NCI-H748 (cell line): ENCODE results near the gene IL18RAP.

Experiments
- DNase-seq: peaks from one replicate; lab custom pipeline; 2025; ENCODE audit not compliant: unreplicated experiment; lab: John Stamatoyannopoulos, UW

Gene IL18RAP

GRCh38 chr2:102422910-102423309 is at the start of gene IL18RAP:
IL18RAP (plus strand) TSS chr2:102423160; CDS start chr2:102423278, 118 bp downstream.
- DNase-seq, result no peak

GRCh38 chr2:102376052-102376591 is 46.8 kb upstream of the IL18RAP start:
- DNase-seq, result no peak

DNA sequence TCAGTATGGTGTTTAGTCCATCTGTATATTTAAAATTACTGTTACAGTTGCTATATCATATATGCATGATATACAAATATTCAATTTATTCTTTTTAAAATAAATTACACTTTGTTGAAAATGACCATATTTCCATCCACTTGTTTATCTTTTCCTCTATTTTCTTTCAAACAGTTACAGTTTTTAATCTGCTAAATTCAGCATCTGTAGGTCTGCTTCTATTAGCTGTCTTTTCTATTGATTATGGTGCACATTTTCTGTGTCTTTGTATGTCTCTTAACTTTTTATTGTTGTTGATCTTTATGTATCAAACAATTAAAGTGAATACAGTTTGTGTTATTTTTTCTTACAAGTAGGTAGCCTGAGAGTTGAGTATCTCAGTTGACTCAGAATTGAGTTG is 39.2 kb upstream of the IL18RAP start:
- no peak for DNase-seq

DNA sequence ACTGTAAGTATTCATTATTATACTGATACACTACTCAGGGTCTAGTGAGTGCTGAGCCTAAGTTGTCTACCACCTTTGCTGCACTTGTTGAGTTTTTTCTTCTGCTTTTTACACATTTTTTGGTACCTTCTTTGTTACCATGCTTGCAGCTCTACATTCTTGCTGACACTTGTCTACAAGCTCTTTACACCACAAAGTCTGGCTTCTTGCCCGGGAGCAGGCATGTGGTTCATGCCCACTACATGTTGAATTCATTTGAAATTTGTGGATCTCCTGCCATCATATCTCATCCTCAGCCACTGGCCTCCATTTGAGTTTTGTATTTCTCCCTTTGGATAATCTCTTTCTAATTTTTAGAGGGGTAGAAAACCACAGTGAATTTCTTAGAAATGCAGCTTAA is 37.4 kb upstream of the IL18RAP start:
- no peak for DNase-seq

- DNase-seq, result no peak
These were observed 37.0 kb upstream of the IL18RAP start for GRCh38 chr2:102386004-102386403.

DNA sequence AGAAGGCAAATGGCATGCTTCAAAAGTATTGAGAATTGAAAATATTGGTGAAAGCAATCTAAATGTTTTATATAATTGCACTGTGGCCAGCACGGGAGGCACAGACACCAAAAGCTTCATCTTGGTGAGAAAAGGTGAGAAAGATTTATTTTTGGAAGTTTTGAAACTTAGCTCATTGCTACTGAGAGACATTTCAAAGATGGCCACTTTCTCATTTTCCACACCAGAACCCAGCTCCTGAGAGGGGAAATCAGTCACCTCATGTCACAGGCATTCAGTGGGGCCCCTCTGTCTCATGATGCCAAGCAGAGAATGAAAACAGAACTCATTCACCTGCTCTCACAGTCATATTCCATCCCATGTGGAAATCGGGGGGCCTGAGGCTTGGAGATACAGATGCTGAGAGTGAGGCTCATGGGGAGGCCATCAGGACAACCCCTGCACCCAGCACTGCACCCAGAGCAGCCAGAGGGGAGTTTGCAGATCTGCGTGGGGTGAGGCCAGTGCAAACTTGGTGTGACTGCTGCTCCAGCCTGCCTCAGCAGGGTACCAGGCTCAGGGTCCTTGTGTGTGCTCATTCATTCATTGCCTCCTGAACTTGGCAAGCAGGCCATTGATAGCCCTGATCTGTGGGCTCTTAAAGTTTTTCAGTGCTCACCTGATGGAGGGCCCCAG is 36.0 kb upstream of the IL18RAP start:
- DNase-seq, result no peak

- no peak for DNase-seq
These were observed 35.0 kb upstream of the IL18RAP start for GRCh38 chr2:102387763-102388546.

- DNase-seq, result no peak
These were observed 31.4 kb upstream of the IL18RAP start for GRCh38 chr2:102391565-102391964.

- DNase-seq, result no peak
These were observed 30.9 kb upstream of the IL18RAP start for GRCh38 chr2:102392096-102392495.

DNA sequence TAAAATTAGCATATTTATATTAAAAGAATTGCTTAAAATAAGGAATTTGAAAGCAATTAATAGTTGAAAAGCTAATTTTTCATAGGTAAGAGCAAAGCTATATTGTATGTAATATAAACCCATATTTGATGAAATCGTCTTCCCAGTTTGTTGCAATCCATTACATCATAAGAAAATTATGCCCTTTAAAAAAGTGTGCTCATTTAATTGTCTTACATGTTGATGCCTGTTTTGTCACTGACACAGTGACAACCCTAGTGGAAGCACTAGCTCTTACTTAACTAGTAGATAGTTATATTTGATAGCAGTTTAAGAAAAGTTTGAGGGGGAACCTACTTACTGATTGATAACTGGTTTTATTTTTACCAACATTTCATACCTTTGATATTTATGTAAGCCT is 30.0 kb upstream of the IL18RAP start:
- no peak for DNase-seq

GRCh38 chr2:102396012-102396411 is 26.9 kb upstream of the IL18RAP start:
- no peak for DNase-seq

GRCh38 chr2:102397209-102397608 is 25.8 kb upstream of the IL18RAP start:
- no peak for DNase-seq

GRCh38 chr2:102399499-102400141 is 23.3 kb upstream of the IL18RAP start:
- no peak for DNase-seq

DNA sequence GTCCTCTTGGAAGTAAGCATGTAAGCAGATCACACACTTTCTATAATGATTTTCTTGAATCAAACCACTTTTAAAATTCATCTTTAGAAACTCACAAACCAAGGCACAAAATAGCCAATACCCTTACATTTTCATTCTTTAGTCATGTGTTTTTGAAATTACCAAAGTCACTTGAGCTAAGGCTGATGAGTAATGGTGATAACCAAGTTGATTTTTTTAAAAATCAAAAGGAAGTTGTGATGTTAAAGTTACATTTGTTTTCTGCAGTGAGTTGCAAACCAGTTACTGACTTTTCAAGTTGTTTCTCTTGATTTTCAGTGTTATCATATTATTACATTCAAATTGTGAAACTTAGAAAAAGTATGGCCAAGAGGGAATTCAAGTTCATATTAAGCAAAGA is 21.5 kb upstream of the IL18RAP start:
- no peak for DNase-seq

GRCh38 chr2:102401865-102402264 is 21.1 kb upstream of the IL18RAP start:
- no peak for DNase-seq

- no peak for DNase-seq
These were observed 12.0 kb upstream of the IL18RAP start for GRCh38 chr2:102410952-102411351.

GRCh38 chr2:102412199-102412598 is 10.8 kb upstream of the IL18RAP start:
- no peak for DNase-seq

DNA sequence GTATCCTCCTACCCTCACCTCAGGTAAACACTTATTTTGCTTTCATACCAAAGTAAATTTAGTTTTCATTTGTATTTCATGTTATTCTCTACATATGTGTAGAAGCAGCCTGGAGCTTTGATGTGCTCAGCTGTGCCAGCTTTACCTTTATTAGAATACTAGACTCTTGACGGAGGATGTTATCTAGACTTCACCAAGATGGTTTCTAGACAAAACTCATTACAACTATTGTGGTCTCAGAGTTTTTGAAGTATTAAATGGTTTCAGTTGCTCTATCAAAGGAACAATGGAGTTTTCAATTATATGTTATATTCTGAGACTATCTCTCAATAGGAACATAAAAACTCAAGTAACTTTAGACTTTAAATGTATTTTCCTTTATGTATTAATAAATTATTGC is 5.0 kb upstream of the IL18RAP start:
- no peak for DNase-seq

GRCh38 chr2:102418421-102418961 is 4.5 kb upstream of the IL18RAP start:
- no peak for DNase-seq

DNA sequence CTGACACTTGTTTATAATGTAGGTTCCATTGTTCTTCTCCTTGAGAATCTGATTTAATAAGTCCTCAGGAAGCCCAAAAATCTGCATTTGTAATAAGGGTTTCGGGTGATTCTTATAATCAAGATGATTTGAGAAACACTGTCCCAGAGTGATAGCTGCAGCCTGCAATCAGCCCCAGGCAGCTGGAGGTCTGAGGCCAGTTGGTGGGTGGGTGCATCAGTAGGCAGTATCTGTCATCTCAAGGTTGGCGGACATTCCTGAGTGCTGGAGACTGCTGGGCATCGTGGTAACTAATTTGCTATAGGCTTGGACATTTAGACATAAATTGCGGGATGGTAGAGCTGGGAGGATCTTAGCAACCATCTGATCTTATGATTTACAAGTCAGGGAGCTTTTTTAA is 2.7 kb upstream of the IL18RAP start:
- DNase-seq, result no peak

GRCh38 chr2:102421890-102422759 is 835 bp upstream of the IL18RAP start:
- no peak for DNase-seq
